Calu3 (cell line): Measurements from ENCODE around the gene RASGRP4. TPM values are rescaled to one million over a fixed set of nuclear protein-coding genes. Genes with fewer than 3 reads are reported as not detected.

Source experiments
- BruUV-seq: library from RNA; stranded (reverse); fragments of 400-500 nt; replicated peaks from 2 replicates; lab custom pipeline; 2021; lab: Mats Ljungman, UMichigan
- CTCF ChIA-PET: fragments of 300-600 bp; sonication (Branson Sonifier 250); formaldehyde crosslinking; loops from one replicate; lab custom pipeline; 2022; ENCODE audit warnings: antibody characterized with exemption; lab: Charles Lee
- DNase-seq: peaks from one replicate; pipeline ENCODE4 v3.0.0; 2022
- H3K27ac Mint-ChIP-seq: one replicate; pipeline ENCODE4 v1.8.0; 2022; ENCODE audit warnings: mixed read lengths; ENCODE audit not compliant: unreplicated experiment
- H3K27me3 Mint-ChIP-seq: one replicate; pipeline ENCODE4 v1.8.0; 2022; ENCODE audit warnings: mixed read lengths; ENCODE audit not compliant: unreplicated experiment
- H3K36me3 Mint-ChIP-seq: one replicate; pipeline ENCODE4 v1.8.0; 2022; ENCODE audit warnings: mild to moderate bottlenecking, moderate library complexity, mixed read lengths; ENCODE audit not compliant: insufficient read depth, unreplicated experiment
- H3K4me1 Mint-ChIP-seq: one replicate; pipeline ENCODE4 v1.8.0; 2022; ENCODE audit warnings: mild to moderate bottlenecking, low read depth, mixed read lengths; ENCODE audit not compliant: unreplicated experiment
- H3K4me3 Mint-ChIP-seq: one replicate; pipeline ENCODE4 v1.8.0; 2022; ENCODE audit warnings: mild to moderate bottlenecking, low read depth, moderate library complexity, mixed read lengths; ENCODE audit not compliant: unreplicated experiment
- H3K9me3 Mint-ChIP-seq: one replicate; pipeline ENCODE4 v1.8.0; 2022; ENCODE audit warnings: low read depth, mixed read lengths; ENCODE audit not compliant: unreplicated experiment
- intact Hi-C: fragments of 100-400 bp; cut with micrococcal nuclease; formaldehyde crosslinking; loops from one replicate; pipeline ENCODE4 v1.10.0; 2022; ENCODE audit not compliant: unreplicated experiment
- total RNA-seq: library from RNA; stranded (reverse); gene quantifications from 2 replicates; pipeline ENCODE4 v1.2.3, GENCODE V29; 2022
- TF ChIP-seq, protein P1 (sequence below): fragments of 200-600 bp; IDR thresholded peaks from one replicate; pipeline ENCODE4 v1.8.0; 2022; ENCODE audit warnings: antibody characterized with exemption; ENCODE audit not compliant: unreplicated experiment

Gene RASGRP4
- total RNA-seq, 1 experiment from 2014 or later = not detected

DNA sequence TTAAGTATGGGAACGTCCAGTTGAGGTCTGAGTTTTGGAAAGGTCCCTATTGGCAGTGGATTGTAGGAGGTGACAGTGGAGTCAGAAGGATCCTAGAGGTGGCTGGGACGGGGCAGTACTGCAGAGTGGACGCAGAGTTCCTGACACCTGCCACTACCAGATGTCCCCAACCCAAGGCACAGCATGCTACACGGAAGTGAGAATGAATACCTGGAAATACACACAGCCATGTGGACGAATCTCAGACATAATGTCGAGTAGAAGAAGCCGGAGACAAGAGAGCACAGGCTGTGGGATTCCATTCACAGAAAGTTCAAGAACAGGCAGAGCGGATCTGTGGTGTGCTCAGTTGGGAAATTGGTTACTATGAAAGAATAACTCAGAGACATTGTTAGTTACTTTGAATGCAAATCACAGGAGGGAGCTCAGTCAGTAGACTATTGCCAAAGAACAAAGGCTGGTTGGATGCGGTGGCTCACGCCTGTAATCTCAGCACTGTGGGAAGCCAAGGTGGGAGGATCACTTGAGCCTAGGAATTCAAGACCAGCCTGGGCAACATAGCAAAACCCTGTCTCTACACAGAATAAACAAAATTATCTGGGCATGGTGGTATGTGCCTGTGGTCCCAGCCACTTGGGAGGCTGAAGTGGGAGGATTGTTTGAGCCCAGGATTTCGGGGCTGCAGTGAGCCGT is 44.9 kb upstream of the RASGRP4 start:
- intact Hi-C loops = no loop called here
- Mint-ChIP-seq H3K36me3 (no peaks in the 10 kb centered on the region), H3K27me3 (peaks cover under 1% of the 10 kb centered on the region), H3K4me1 (no peaks in the 10 kb centered on the region), H3K9me3 (no peaks in the 10 kb centered on the region), H3K27ac (no peak overlapping the region), H3K4me3 (no peak overlapping the region)
- DNase-seq = no peak
- no TSS peak for BruUV-seq
- TF ChIP-seq, protein P1, sequence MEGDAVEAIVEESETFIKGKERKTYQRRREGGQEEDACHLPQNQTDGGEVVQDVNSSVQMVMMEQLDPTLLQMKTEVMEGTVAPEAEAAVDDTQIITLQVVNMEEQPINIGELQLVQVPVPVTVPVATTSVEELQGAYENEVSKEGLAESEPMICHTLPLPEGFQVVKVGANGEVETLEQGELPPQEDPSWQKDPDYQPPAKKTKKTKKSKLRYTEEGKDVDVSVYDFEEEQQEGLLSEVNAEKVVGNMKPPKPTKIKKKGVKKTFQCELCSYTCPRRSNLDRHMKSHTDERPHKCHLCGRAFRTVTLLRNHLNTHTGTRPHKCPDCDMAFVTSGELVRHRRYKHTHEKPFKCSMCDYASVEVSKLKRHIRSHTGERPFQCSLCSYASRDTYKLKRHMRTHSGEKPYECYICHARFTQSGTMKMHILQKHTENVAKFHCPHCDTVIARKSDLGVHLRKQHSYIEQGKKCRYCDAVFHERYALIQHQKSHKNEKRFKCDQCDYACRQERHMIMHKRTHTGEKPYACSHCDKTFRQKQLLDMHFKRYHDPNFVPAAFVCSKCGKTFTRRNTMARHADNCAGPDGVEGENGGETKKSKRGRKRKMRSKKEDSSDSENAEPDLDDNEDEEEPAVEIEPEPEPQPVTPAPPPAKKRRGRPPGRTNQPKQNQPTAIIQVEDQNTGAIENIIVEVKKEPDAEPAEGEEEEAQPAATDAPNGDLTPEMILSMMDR = no peak
- CTCF ChIA-PET = interaction anchor here (0.6 kb wide), 1 partner anchor 153 kb away, joined by 4 read pairs; no protein-coding TSS in a partner anchor

DNA sequence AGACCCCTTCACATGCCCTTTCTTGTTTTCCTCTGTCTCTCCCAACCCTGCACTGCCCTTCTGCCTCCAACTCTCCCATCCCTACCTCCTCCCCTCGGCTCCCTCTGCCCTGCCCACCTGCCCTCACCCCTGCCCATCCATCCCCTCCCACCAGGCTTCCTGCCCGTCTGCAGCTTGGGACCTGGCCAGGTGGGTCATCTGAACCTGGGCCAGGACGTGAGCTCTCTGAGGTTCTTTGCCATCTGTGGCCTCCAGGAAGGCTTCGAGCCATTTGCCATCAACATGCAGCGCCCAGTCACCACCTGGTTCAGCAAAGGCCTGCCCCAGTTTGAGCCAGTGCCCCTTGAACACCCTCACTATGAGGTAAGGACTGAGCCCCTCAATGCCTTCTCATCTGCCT is 43.1 kb upstream of the RASGRP4 start:
- TF ChIP-seq, protein P1 = no peak
- CTCF ChIA-PET = interaction anchor here (0.7 kb wide), 1 partner anchor 242 kb away, joined by 3 read pairs; no protein-coding TSS in a partner anchor
- Mint-ChIP-seq H3K27me3 (peaks cover 14% of the 10 kb centered on the region), H3K4me3 (no peak overlapping the region), H3K9me3 (no peaks in the 10 kb centered on the region), H3K4me1 (no peaks in the 10 kb centered on the region), H3K36me3 (peaks cover 7% of the 10 kb centered on the region), H3K27ac (no peak overlapping the region)
- intact Hi-C loops = no loop called here
- no peak for DNase-seq
- no TSS peak for BruUV-seq

DNA sequence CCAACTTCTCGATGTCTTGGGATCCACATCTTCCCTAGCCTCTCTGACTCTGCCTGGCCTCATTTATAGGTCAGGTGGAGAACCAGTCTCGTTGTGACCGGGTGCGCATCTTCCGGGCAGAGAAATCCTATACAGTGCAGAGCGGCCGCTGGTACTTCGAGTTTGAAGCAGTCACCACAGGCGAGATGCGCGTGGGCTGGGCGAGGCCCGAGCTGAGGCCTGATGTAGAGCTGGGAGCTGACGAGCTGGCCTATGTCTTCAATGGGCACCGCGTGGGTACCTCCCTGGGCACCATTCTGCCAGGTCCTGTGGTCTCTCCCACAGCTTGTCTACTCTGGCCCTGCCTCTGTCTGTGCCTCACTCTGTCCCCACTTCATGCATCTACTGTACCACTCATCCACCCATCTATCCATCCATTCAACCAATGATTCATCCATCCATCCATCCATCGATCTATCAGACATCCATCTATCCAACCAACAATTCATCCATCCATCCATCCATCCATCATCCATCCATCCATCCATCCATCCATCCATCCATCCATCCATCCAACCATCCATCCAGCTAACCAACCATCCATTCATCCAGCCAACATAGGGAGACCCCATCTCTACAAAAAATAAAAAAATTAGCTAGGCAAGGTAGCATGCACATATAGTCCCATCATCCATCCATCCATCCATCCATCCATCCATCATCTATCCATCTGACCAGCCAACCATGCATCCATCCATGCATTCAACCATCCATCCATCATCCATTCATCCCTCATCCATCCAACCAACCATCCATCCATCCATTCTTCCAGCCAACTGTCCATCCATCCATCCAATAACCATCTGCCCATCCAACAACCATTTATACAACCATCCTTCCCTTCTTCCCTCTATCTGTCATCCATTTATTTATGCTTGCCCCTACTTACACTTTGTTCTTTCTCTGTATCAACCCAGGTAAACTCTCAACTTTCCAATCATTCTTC is 41.8 kb upstream of the RASGRP4 start:
- intact Hi-C loops = no loop called here
- H3K4me1 Mint-ChIP-seq = no peaks in the 10 kb centered on the region
- no peaks in the 10 kb centered on the region for H3K9me3 Mint-ChIP-seq
- CTCF ChIA-PET = interaction anchor here (0.6 kb wide), 1 partner anchor 212 kb away, joined by 4 read pairs; no protein-coding TSS in a partner anchor
- H3K36me3 Mint-ChIP-seq = peaks cover 7% of the 10 kb centered on the region
- H3K27me3 Mint-ChIP-seq = peaks cover 21% of the 10 kb centered on the region
- no peak overlapping the region for H3K27ac Mint-ChIP-seq
- no peak overlapping the region for H3K4me3 Mint-ChIP-seq
- TF ChIP-seq, protein P1 = no peak
- DNase-seq = no peak
- BruUV-seq = no TSS peak

DNA sequence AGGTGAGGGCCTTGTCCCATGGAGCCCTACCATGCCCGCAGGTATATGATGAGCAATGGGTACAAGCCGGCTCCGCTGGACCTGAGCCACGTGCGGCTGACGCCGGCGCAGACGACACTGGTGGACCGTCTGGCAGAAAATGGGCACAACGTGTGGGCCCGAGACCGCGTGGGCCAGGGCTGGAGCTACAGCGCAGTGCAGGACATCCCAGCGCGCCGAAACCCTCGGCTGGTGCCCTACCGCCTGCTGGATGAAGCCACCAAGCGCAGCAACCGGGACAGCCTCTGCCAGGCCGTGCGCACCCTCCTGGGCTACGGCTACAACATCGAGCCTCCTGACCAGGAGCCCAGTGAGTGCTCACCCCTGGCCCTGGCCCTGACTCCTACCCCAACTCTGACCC is 40.0 kb upstream of the RASGRP4 start:
- intact Hi-C loops = no loop called here
- H3K27ac Mint-ChIP-seq = no peak overlapping the region
- peaks cover 21% of the 10 kb centered on the region for H3K27me3 Mint-ChIP-seq
- no peak overlapping the region for H3K4me3 Mint-ChIP-seq
- H3K36me3 Mint-ChIP-seq = peaks cover 7% of the 10 kb centered on the region
- no TSS peak for BruUV-seq
- H3K9me3 Mint-ChIP-seq = no peaks in the 10 kb centered on the region
- CTCF ChIA-PET = no interaction called here
- DNase-seq = no peak
- TF ChIP-seq, protein P1 = no peak
- H3K4me1 Mint-ChIP-seq = no peaks in the 10 kb centered on the region
